GM12878 (cell line): ENCODE data around the gene H2AZ2. TPM values are rescaled to one million over a fixed set of nuclear protein-coding genes. Genes with fewer than 3 reads are reported as not detected.

Experiments
- BCL11A ChIP-seq: IDR thresholded peaks from 2 replicates; pipeline ENCODE4 v1.6.1; 2011; ENCODE audit warnings: low read depth, low read length
- CUX1 ChIP-seq: IDR thresholded peaks from 2 replicates; pipeline ENCODE4 v1.6.1; 2012; ENCODE audit warnings: improper control_type of control experiment, low read depth, low read length; ENCODE audit not compliant: insufficient replicate concordance
- KDM1A ChIP-seq: fragments of 200-600 bp; sonication (generic); IDR thresholded peaks from 2 replicates; pipeline ENCODE4 v1.6.1; 2016; ENCODE audit warnings: borderline replicate concordance
- PML ChIP-seq: IDR thresholded peaks from 2 replicates; pipeline ENCODE4 v1.6.1; 2012; ENCODE audit warnings: low read length, inconsistent platforms
- ZBTB33 ChIP-seq: fragments of 450-650 bp; IDR thresholded peaks from 2 replicates; pipeline ENCODE4 v1.6.1; 2017; ENCODE audit warnings: mild to moderate bottlenecking
- polyA plus RNA-seq, 11 experiments: library from polyadenylated mRNA; depleted of rRNA in 4 of 11; unstranded in 6 of 11; stranded (reverse) in 5 of 11; fragments of >200 nt; fragmentation: Nextera tagmentation in 4 of 11; fragmentation: Illumina TruSeq in 1 of 11; extraction: Ambion mirVana in 4 of 11; extraction: Trizol in 1 of 11; gene quantifications; 1 replicate in 1 of 11; 2 replicates in 10 of 11; pipeline versions ENCODE4 v1.2.1 to v1.2.3, GENCODE V29; 2011 to 2016; ENCODE audit warnings: inconsistent platforms in 2 of 11, missing spikeins in 2 of 11, low read depth in 1 of 11
- total RNA-seq, 4 experiments: library from RNA; depleted of rRNA in 3 of 4; stranded (reverse); fragments of >200 nt in 3 of 4; fragmentation: Illumina TruSeq in 1 of 4; extraction: Trizol in 1 of 4; gene quantifications; 2 replicates each; pipeline versions ENCODE4 v1.2.1 to v1.2.3, GENCODE V29; 2013 to 2021

The H2AZ2 gene
- total and polyA plus RNA-seq, 10 of the 15 experiments (the other 5 are each of a cell fraction or from before 2014, with no cell fraction given): 118 to 366 (median 223) TPM

- TF ChIP-seq ZBTB33 (no peak), KDM1A (no peak), BCL11A (no peak), CUX1 (no peak), PML (no peak)
Measured at GRCh38 chr7:44875241-44875640, 27.4 kb upstream of the H2AZ2 start (continued).
